ENCODE results near the gene ROBO2.

- no peak for TF ChIP-seq CTCF (IDR thresholded peaks at IDR 0.05)
- no peak for TF ChIP-seq POLR2A (IDR thresholded peaks at IDR 0.05)
- TF ChIP-seq POLR2AphosphoS5 (IDR thresholded peaks at IDR 0.05; ENCODE audit: insufficient read depth in 1 of 2, low read depth in 1 of 2), result no peak
These were observed 659.3 kb downstream of the ROBO2 start for GRCh38 chr3:77699125-77699691.

Measured in vagina (tissue), 2 donors.